ENCODE measurements around the gene COX6B1. TPM values are rescaled to one million over a fixed set of nuclear protein-coding genes. Genes with fewer than 3 reads are reported as not detected.

The COX6B1 gene
- total and polyA plus RNA-seq, 12 donors: 1,085 to 5,346 (median 1,407) TPM

- DNase-seq (peak; percentile 81 to 88), ATAC-seq (peak; percentile 97 to 100 (median 98))
- no peaks in the 10 kb centered on the region for H3K36me3 ChIP-seq
- WGBS, 2 donors: 31 to 38% methylated on average over 8 of the region's 8 CpGs
- intact Hi-C loops (cut with DNase I): loop anchor here in 9 of 10 donors (1.0 to 10.0 kb wide), 9 partner anchors 21 to 239 kb away; partner anchors contain the start of gene PRODH2 (in 2 of the 9)
- H3K9me3 ChIP-seq: no peaks in the 10 kb centered on the region
- H3K27me3 ChIP-seq: peaks cover 0 to 6% (median 0%) of the 10 kb centered on the region in 7 donors
- peak overlapping the region in 1 of 10 donors; percentile 41 for H3K27ac ChIP-seq
- H3K4me1 ChIP-seq: peaks cover 0 to 4% (median 0%) of the 10 kb centered on the region in 9 donors
- no peak overlapping the region for H3K4me3 ChIP-seq
- TF ChIP-seq, protein P1, sequence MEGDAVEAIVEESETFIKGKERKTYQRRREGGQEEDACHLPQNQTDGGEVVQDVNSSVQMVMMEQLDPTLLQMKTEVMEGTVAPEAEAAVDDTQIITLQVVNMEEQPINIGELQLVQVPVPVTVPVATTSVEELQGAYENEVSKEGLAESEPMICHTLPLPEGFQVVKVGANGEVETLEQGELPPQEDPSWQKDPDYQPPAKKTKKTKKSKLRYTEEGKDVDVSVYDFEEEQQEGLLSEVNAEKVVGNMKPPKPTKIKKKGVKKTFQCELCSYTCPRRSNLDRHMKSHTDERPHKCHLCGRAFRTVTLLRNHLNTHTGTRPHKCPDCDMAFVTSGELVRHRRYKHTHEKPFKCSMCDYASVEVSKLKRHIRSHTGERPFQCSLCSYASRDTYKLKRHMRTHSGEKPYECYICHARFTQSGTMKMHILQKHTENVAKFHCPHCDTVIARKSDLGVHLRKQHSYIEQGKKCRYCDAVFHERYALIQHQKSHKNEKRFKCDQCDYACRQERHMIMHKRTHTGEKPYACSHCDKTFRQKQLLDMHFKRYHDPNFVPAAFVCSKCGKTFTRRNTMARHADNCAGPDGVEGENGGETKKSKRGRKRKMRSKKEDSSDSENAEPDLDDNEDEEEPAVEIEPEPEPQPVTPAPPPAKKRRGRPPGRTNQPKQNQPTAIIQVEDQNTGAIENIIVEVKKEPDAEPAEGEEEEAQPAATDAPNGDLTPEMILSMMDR (IDR thresholded peaks at IDR 0.05): peak; percentile 93 to 99 (median 96)
These were observed 45.9 kb downstream of the COX6B1 start for GRCh38 chr19:35693835-35694599.

DNA sequence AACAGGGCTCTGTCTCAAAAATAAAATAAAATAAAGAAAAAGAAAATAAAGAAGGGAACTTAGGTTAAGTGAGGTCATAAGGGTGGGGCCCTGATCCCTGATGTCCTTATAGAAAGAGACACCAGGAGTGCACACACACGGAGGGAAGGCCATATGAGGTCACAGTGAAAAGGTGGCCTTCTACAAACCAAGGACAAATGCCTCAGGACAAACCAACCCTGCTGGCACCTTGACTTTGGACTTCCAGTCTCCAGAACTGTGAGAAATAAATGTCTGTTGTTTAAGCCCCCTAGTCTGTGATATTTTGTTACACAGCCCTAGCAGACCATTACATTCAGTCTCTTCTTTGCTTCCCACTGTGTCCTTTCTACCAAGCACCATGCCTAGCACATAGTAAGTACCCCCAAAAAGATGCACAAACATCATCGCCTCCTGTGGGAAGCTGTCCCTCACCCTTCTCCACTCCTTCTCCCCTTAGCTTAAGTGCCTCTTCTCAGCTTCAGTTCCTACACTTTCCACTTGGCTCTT lies 47.8 kb downstream of the COX6B1 start:
- DNase-seq (no peak), ATAC-seq (no peak)
- no peak overlapping the region for H3K4me3 ChIP-seq
- 81 to 85% methylated on average over 2 of the region's 2 CpGs for WGBS, 2 donors
- H3K27ac ChIP-seq: no peak overlapping the region
- TF ChIP-seq, protein P1 (IDR thresholded peaks at IDR 0.05): no peak
- H3K36me3 ChIP-seq: no peaks in the 10 kb centered on the region
- peaks cover 0 to 4% (median 0%) of the 10 kb centered on the region in 9 donors for H3K4me1 ChIP-seq
- H3K27me3 ChIP-seq: no peaks in the 10 kb centered on the region
- intact Hi-C loops (cut with DNase I): loop anchor here in 5 of 10 donors (2.0 to 10.0 kb wide), 4 partner anchors 21 to 237 kb away; partner anchors contain the start of gene PRODH2 (in 2 of the 5)
- H3K9me3 ChIP-seq: no peaks in the 10 kb centered on the region

GRCh38 chr19:35696835-35697234 lies 48.7 kb downstream of the COX6B1 start:
- no peaks in the 10 kb centered on the region for H3K27me3 ChIP-seq
- intact Hi-C loops (cut with DNase I): loop anchor here in 2 of 10 donors (10.0 kb wide), 1 partner anchor 118 kb away; the partner anchor contains the start of gene PRODH2 (in 2 of the 2)
- no peak for DNase-seq
- no peak overlapping the region for H3K4me3 ChIP-seq
- H3K4me1 ChIP-seq: peaks cover 0 to 4% (median under 1%) of the 10 kb centered on the region in 9 donors
- no peak for ATAC-seq
- H3K27ac ChIP-seq: no peak overlapping the region
- 75 to 78% methylated on average over 4 of the region's 4 CpGs for WGBS, 2 donors
- TF ChIP-seq, protein P1 (IDR thresholded peaks at IDR 0.05): no peak
- no peaks in the 10 kb centered on the region for H3K36me3 ChIP-seq
- H3K9me3 ChIP-seq: no peaks in the 10 kb centered on the region

DNA sequence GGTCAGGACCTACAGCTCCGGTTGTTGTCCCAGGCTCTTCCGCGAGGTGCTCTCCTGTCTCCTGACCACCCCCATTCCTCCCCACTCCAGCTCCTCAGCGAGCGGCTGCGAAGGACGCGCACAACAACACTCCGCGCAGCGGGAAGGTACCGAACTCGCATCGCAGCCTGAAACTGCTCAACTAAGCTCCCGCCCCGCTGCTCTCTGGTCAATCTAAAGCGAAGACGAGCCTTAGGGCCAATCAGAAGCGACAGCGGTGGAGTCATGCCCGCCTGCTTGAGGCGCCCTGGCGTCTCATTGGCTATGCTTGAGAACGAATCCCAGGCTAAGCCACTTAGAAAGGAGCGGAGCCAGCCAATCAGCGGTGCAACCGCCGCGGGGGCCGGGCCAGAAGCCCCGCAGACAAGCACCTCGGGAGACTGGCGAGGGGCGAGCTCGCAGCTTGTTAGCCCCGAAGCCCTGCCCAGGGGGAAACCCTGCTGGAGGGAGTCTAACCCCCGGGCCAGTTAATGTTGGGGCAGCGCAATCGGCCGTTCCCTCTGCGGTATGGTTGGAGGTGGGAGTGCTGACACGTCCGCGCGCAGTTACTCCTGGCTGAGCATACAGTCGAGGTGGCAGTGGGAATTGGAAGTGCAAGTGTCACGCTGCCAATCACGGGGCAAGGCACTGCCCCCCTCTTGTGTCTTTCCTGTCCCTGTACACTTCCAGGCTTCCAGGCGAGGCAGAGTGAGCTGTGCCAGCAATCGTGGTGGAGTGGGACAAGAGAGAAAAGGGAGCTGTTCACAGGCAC lies 54.3 kb downstream of the COX6B1 start:
- intact Hi-C loops (cut with DNase I): loop anchor here in 1 of 10 donors (1.0 kb wide), 1 partner anchor 14 kb away; no protein-coding TSS in a partner anchor

More for the DNA sequence above, 54.3 kb downstream of the COX6B1 start:
- 0 to 1% methylated on average over 50 of the region's 50 CpGs for WGBS, 2 donors
- TF ChIP-seq, protein P1 (IDR thresholded peaks at IDR 0.05): no peak
- Histone ChIP-seq H3K4me1 (peaks cover 0 to 16% (median 7%) of the 10 kb centered on the region in 9 donors), H3K9me3 (no peaks in the 10 kb centered on the region), H3K27ac (peak overlapping the region in 4 of 10 donors; percentile 51 to 76 (median 58)), H3K27me3 (peaks cover 0 to 18% (median 10%) of the 10 kb centered on the region in 7 donors), H3K4me3 (peak overlapping the region; percentile 33 to 71 (median 59)), H3K36me3 (no peaks in the 10 kb centered on the region)
- DNase-seq (peak; percentile 93 to 96), ATAC-seq (peak; percentile 98 to 100 (median 100))
